Endothelial cell of umbilical vein (primary cell): ENCODE results near the gene VWA8.

Experiments
- POLR2AphosphoS5 ChIP-seq: IDR thresholded peaks from 2 replicates; pipeline ENCODE4 v1.6.1; 2012; ENCODE audit warnings: low read depth, mild to moderate bottlenecking, control low read depth, low read length, moderate library complexity; ENCODE audit not compliant: insufficient read depth
- TF ChIP-seq, protein P1 (sequence below), 2 donors: IDR thresholded peaks; 1 replicate in 1 of 2; 2 replicates in 1 of 2; pipeline ENCODE4 v1.5.1; 2011; ENCODE audit warnings: low read length in 2 of 2, mild to moderate bottlenecking in 2 of 2, moderate library complexity in 2 of 2, control low read depth in 1 of 2, inconsistent platforms in 1 of 2, low read depth in 1 of 2; ENCODE audit not compliant: insufficient read depth in 1 of 2; ENCODE audit errors: extremely low read depth in 1 of 2

DNA sequence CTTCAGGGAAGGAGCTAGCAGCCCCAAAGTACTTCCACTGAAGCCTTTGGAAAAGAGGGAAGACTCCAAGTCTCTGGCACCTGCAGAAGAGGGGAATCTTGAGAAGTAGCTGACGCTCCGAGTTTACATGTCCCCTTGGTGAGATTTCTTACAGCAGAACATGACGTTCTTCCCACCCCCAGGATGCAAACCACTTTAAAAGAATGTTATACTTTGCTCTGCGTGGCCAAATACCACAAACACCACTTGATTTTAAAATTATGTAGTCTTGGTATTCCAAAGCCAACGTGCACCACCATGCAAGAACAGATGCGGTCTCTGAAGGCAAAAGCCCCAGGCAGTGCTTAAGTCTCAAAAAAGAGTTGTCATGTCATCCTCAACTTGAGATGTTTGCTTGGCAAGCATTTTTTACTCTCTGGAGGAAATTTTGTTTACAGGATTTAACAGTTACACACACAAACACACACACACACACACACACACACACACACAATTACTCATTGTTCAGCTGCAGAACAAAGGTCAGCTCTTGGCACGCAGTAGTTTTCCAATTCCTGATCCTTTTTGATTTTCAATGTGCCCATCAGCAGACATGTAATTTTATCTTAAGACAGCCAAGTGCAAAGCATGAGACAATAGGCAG is 397.4 kb downstream of the VWA8 start:
- TF ChIP-seq, protein P1, sequence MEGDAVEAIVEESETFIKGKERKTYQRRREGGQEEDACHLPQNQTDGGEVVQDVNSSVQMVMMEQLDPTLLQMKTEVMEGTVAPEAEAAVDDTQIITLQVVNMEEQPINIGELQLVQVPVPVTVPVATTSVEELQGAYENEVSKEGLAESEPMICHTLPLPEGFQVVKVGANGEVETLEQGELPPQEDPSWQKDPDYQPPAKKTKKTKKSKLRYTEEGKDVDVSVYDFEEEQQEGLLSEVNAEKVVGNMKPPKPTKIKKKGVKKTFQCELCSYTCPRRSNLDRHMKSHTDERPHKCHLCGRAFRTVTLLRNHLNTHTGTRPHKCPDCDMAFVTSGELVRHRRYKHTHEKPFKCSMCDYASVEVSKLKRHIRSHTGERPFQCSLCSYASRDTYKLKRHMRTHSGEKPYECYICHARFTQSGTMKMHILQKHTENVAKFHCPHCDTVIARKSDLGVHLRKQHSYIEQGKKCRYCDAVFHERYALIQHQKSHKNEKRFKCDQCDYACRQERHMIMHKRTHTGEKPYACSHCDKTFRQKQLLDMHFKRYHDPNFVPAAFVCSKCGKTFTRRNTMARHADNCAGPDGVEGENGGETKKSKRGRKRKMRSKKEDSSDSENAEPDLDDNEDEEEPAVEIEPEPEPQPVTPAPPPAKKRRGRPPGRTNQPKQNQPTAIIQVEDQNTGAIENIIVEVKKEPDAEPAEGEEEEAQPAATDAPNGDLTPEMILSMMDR (IDR thresholded peaks at IDR 0.05; ENCODE audit: extremely low read depth in 1 of 2, insufficient read depth in 1 of 2, low read depth in 1 of 2, low read length in 2 of 2), result no peak
- TF ChIP-seq POLR2AphosphoS5, result no peak
